ENCODE data around the gene ZNF816. TPM values are rescaled to one million over a fixed set of nuclear protein-coding genes. Genes with fewer than 3 reads are reported as not detected.
"Not testable (repeated sequence)": the region's sequence is repeated elsewhere in the genome, so short reads cannot be mapped to it uniquely, and the experiment has no call there.

The ZNF816 gene
- polyA plus RNA-seq (ENCODE audit: insufficient read length in 12 of 12), result 10 to 100 TPM in 1 of 12 donors, 1 to 10 TPM in 10, not detected in 1; 6.4 to 35.3 (median 8.3) TPM
- long read RNA-seq, donor 1, partial matches to known transcripts, result 0 of 1 reads
- long read RNA-seq, donor 1, other reads (novel, unspliced or antisense), result 0 of 1 reads
- long read RNA-seq, donor 2, partial matches to known transcripts, result 0 of 2 reads
- long read RNA-seq, donor 2, other reads (novel, unspliced or antisense), result 0 of 2 reads
- long read RNA-seq, donor 3, result 0 reads
- long read RNA-seq, donor 4, result 0 reads
- long read RNA-seq, donor 5, partial matches to known transcripts, result 0 of 2 reads
- long read RNA-seq, donor 5, other reads (novel, unspliced or antisense), result 0 of 2 reads
- long read RNA-seq, donor 6, partial matches to known transcripts, result 0 of 3 reads
- long read RNA-seq, donor 6, other reads (novel, unspliced or antisense), result 0 of 3 reads
- long read RNA-seq, donor 7, result 0 reads
- long read RNA-seq, donor 8, partial matches to known transcripts, result 0 of 2 reads
- long read RNA-seq, donor 8, other reads (novel, unspliced or antisense), result 0 of 2 reads
- long read RNA-seq, donor 9, partial matches to known transcripts, result 0 of 1 reads
- long read RNA-seq, donor 9, other reads (novel, unspliced or antisense), result 0 of 1 reads
- long read RNA-seq, donor 10, partial matches to known transcripts, result 0 of 1 reads
- long read RNA-seq, donor 10, other reads (novel, unspliced or antisense), result 0 of 1 reads
- long read RNA-seq, donor 11, partial matches to known transcripts, result 0 of 1 reads
- long read RNA-seq, donor 11, other reads (novel, unspliced or antisense), result 0 of 1 reads

- peak; percentile 94 for DNase-seq
Observed at GRCh38 chr19:52962394-52963246, at the start of gene ZNF816. Gene ZNF816, minus strand, starts transcription at chr19:52962881. Its CDS starts 6,792 bp downstream, at chr19:52956089.

GRCh38 chr19:53012006-53012405, 49.3 kb upstream of the ZNF816 start:
- no peak for DNase-seq

- DNase-seq, result no peak
Observed at GRCh38 chr19:53010494-53010893, 47.8 kb upstream of the ZNF816 start.

- DNase-seq, result no peak
Observed at GRCh38 chr19:53008061-53008778, 45.5 kb upstream of the ZNF816 start.

- no peak for DNase-seq
Observed at GRCh38 chr19:53007606-53008005, 44.9 kb upstream of the ZNF816 start.

GRCh38 chr19:53007200-53007599, 44.5 kb upstream of the ZNF816 start:
- DNase-seq, result no peak

GRCh38 chr19:53004242-53004641, 41.6 kb upstream of the ZNF816 start:
- no peak for DNase-seq

- no peak for DNase-seq
Observed at GRCh38 chr19:53002479-53002878, 39.8 kb upstream of the ZNF816 start.

- DNase-seq, result no peak
Observed at GRCh38 chr19:52997975-52998374, 35.3 kb upstream of the ZNF816 start.

GRCh38 chr19:52995711-52996110, 33.0 kb upstream of the ZNF816 start:
- DNase-seq, result no peak

- peak; percentile 79 for DNase-seq
Observed at GRCh38 chr19:52993342-52994178, 30.9 kb upstream of the ZNF816 start.

GRCh38 chr19:52992109-52993004, 29.7 kb upstream of the ZNF816 start:
- DNase-seq, result peak; percentile 4

- DNase-seq, result no peak
Observed at GRCh38 chr19:52991484-52991883, 28.8 kb upstream of the ZNF816 start.

- no peak for DNase-seq
Observed at GRCh38 chr19:52990759-52991418, 28.2 kb upstream of the ZNF816 start.

GRCh38 chr19:52988506-52988905, 25.8 kb upstream of the ZNF816 start:
- no peak for DNase-seq

GRCh38 chr19:52987221-52987620, 24.5 kb upstream of the ZNF816 start:
- no peak for DNase-seq

- not testable (repeated sequence) for DNase-seq
Observed at GRCh38 chr19:52983167-52983566, 20.5 kb upstream of the ZNF816 start.

- no peak for DNase-seq
Observed at GRCh38 chr19:52981329-52981728, 18.6 kb upstream of the ZNF816 start.

GRCh38 chr19:52967772-52968171, 5.1 kb upstream of the ZNF816 start:
- DNase-seq, result no peak
